GM19328 (cell line): Measurements from ENCODE around the gene ARFGAP3.

Experiments
- ATAC-seq: cut with Tn5 transposase; IDR thresholded peaks from one replicate; pipeline ENCODE4 v1.9.1; 2021; ENCODE audit warnings: mild to moderate bottlenecking, moderate library complexity; ENCODE audit not compliant: unreplicated experiment

ARFGAP3 gene

DNA sequence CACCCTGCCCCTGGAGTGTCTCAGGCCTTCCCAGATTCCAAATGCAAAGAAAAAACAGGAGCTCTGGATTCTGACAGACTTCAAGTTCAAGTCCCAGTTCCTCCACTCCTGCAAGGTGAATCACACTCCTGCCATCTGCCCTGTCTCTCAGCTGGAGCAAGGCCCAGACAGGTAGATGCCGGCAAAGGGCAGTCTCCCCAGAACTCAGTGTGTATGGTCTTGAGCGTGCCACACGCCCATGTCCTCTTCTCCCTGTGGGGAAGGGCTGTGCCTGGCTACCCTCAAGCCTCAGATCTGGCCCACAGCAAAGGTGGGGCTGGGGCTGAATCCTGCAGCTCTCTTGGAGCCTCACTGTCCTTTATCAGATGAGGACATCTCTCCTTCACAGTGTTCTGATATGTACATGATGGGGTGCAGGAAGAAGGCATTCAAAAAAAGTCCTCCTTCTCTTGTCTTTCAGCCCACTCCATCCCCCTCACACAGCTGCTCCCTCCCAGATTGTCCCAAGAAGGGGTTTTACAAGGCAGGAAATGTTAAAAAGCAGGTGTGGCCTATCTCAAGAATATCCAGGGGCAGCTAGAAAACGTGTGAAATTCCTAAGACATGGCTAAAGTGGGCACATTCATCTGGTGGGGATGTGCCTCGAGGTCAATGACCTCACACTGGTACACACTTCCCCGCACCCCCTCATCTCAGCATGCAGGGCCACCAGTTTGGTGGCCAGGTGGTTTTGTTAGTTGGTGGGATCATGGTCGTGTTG is 27.7 kb upstream of the ARFGAP3 start:
- ATAC-seq: no peak

DNA sequence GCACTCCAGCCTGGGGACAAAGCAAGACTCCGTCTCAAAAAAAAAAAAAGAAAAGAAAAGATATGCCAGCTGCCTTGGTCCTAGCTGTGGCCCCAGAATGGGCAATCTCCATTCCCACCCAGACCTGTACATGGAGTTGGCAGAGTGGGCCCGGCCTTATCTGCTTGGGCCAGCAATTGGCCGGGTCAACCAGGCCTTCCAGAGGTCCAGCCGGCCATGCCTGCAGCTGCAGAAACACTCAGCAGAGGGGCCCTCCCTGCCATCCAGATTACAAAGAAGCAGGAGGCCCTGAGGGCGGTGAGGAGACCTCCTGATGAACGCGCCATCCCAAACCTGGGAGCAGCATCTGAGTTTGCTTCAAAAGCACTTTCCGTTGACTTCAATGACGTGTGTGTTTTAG is 26.9 kb upstream of the ARFGAP3 start:
- no peak for ATAC-seq

DNA sequence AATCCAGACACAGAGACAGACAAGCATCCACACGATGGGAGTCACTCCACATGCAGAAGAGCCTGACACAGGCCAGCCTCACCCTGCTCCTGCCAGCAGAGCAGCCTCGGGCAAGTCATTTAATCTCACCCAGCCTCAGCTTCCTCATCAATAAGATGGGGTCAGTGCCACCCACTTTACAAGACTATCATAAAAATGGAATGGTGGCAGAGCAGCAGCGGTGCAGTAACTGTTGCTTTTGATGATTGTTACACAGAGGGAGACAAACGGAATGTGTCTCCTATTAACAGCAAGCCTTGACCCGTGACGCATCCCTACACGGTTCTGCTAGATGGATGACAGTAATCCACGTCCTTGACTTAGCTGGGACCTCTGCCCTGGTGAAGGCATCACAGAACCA is 26.0 kb upstream of the ARFGAP3 start:
- ATAC-seq: no peak

DNA sequence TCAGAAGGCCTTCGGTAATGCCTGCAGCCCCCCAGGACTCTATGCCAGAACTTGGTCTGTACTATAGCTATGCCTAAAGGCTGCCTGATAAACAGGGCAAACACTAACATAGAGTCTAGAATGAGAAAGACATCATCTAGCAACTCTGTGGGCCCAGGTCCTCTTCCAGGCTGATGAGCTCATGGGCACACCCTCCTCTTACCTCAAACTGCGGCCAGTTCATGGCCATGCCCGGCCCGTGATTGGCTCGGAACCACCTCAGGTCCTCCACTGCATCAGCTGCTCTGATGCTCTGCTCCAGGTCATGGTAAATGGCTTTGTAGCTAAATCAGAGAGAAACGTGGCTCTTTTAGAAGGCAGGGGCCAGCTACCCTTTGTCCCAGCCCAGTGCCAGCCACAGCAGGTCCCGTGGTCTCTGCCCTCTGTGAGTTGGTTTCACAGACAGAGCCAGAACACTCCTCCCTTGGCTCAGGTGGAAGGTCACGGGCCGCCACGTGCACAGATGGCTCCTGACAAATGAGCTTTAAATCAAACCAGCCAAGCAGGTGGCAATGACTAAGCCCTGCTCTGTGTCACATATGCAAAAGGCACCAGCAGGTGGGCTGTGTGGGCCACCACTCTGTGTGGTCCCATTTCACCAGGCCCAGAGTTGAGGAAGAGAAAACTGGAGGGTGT is 25.0 kb upstream of the ARFGAP3 start:
- ATAC-seq: no peak

DNA sequence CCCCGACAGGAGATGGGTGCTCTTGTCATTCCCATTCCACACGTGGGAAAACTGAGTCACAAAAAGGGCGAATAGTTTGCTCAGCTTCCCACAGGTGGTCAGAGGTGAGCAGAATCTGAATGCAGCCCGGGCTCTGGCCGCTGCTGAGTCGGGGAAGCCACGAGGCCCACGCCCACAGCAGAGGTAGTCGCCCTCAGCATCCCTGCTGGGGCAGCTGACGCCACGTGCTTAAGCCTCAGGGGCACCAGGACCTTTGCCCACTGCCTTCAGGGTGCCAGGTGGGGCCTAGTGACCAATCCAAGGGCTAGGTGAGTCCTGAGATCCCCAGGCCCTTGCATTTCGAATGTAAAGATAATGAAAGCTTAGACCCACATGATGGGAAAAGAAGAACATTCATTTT is 24.2 kb upstream of the ARFGAP3 start:
- no peak for ATAC-seq

DNA sequence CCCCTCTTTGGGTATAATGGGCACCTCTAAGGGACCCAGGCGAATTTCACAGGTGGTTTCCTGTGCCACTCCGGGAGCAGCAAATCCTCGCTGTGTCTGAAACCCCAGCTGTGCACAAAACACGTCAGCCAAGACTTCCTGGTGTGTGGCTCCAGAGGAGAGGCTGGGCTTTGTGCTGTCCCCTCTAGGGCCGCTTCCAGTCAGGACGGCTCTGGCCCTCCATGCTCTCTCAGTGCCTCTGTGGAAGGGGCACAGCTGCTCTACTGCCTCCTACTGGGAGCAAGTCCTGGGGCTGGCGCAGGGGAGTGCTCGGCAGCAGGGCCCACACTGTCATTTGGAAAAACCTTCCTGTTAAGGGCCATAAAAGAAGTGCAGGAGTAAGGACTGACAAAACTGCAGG is 23.7 kb upstream of the ARFGAP3 start:
- no peak for ATAC-seq

DNA sequence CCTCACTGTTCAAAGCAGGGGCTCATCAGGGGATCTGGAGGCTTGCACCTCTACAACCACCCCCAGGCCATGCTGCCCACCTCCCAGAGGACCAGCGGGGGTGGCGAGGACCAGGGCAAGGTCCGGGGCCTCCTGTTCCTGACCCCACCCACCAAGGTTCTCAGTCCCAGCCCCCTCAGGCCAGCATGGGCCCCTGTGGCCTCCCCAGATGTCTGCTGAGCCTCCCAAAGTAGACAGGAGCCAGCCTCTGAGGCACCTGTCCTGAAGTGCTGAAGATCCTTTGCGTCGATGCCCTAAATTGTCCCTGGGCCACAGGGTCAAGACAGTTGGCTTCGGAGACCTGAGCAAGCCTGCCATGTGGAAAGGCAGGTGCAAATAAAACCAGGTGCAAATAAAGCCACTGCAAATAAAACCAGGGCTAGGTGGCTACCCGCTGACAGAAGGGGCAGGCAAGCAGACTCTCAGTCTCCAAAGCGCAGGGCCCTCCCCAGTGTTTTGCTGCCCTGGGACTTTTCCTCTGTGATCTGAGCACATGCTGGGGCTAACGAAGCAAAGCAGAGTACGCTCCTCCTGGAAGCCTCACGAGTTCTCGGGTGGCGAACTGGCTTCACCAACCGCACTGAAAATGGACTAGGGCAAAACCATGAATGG is 22.4 kb upstream of the ARFGAP3 start:
- ATAC-seq: no peak

DNA sequence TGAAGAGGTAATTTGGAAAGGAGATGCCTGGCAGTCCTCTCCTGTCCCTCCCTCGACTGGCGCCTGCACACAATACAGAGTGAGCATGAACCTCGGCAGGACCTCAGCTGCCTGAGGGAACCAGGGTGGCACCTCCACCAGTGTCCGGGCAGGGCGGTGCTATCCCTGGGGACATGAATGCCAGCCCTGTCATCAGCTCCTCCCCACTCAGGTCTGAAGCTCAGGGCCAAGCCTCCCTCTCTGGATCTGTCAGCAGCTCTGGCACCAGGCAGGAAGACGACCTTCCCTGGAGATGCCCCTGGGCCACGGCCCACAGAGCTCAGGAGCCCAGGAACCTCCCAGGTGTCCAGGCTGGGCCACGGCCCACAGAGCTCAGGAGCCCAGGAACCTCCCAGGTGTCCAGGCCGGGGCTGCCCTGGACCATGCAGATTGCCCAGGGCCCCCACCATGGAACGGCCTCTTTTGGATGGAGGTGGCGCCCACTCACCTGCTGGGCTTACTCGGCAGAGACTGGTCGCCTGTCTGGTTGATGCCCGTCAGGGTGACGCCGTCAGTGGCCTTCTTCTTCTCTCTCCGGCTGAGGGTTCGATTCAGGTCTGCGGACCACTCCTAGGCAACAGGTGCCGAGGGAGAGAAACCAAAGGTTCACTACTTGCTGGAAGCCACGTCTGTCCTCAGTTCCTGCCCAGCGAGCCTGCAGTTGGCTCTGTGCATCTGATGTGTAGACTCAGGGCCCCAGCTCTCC is 21.7 kb upstream of the ARFGAP3 start:
- ATAC-seq: no peak

DNA sequence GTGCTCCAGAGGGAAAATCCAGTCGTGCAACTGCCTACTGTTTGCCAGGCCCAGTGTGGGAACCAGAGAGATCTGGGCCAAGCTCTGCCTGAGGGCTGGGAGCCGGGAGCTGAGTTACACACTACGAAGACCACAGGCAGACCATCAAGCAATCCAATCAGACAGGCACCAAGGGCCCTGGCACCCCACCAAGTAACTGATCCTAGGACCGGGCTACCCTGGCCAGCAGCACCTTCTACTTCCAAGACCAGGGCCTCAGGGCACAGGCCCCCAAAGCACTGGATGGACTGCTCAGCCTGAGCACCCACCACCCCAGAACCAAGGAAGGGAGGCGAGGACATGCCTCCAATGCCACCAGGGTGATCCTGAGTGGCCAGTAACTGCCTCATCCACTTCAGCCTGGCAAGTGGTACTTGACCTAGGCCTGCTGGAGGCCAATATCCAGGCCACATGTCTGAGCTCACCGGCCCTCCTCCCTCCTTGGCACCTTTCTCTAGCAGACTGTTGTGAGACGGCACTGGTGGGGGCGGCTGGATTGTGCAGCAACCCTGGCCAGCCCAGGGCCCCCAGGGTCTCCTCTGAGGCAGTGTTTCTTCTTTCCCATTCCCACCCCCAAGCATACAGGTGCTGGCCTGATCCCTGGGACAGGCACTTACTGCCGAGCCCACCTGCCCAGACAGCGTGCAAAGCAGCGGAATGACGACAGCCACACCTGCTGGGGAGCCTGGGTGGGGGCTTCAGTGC is 20.7 kb upstream of the ARFGAP3 start:
- no peak for ATAC-seq

DNA sequence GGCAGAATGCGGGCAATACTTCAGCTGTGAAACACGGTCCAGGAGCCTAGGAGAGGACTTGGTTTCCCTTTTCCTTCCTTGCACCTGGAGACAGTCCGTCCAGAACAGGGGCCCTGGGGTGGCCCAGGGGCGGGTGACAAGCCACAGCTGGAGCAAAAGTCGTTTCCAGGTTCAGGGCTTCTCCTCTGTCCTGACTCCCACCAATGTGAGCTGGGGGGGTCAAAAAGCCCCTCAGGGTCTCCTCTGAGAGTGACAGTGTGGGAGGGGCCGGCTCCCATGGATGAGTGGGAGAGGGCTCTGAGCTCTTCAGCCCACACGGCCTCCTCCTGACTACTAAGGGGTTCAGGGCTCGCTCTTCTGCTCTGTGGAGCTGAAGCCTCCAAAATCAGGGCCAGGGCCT is 20.1 kb upstream of the ARFGAP3 start:
- no peak for ATAC-seq

DNA sequence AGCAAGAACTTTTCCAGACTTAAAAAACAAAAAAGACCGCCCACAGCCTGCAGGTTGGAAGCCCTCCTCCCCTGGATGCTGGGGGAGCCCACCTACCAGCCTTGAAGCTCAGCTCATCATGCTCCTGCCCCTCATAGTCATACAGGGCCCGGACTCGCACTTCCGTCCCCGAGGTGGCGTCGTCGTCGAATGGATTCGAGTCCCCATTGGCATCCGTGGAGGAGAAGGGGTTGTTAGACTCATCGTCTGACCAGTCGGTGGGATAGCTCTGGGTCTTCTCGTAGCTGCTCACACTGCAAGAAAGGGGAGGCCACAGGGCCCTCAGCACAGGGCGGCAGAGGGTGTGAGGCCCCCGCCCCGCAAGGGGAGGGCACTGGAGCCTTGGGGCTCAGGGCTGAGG is 19.0 kb upstream of the ARFGAP3 start:
- no peak for ATAC-seq

DNA sequence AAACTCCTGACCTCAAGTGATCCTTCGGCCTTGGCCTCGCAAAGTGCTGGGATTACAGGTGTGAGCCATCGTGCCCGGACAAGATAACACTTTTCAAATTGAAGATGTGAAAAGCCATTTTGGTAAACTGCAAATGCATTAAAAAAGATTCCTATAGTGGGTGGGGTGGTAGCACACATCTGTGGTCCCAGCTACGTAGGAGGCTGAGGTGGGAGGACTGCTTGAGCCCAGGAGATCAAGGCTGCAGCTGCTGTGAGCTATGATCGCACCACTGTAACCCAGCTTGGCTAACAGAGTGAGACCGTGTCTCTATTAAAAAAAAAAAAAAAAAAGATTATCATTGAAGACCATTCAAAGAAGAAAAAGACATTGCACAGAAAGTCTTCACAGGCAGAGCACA is 16.9 kb upstream of the ARFGAP3 start:
- no peak for ATAC-seq

DNA sequence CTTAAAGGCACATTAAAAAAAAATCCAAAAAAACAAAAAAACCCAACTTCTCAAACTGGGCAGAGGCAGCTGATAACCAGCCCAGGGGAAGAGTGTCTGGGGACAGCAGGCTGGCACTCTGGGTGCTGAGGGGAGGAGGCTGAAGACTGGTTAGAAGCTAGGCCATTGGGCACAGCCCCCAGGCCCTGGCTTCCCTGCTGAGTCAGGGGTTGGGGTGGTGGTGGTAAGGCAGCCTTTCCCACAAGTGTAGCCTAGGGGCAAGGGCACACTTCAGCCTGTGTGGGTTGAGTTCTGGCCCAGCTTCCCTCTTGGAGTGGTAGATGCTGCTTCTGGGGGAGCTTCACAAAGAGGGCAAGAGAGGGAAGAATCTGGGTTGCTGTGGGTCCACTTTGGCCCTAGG is 16.3 kb upstream of the ARFGAP3 start:
- ATAC-seq: no peak

DNA sequence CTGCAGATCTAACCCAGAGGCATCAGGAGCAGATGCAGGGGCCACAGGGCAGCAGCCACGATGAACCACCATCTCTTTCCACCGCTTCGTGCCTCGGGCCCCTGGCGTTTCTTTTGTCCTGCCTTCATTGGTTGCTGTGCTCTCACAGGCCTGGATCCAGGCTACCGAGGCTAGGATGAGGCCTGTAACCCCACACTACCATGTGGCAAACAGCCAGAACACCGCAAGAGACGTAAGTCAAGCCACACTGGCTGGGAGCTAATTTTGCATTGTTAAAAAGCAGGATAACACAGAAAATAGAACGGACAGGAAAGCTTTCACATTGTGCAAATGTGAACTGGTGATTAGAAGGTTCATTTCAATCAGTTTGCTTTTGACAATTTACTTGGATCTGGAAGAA is 15.7 kb upstream of the ARFGAP3 start:
- ATAC-seq: no peak

DNA sequence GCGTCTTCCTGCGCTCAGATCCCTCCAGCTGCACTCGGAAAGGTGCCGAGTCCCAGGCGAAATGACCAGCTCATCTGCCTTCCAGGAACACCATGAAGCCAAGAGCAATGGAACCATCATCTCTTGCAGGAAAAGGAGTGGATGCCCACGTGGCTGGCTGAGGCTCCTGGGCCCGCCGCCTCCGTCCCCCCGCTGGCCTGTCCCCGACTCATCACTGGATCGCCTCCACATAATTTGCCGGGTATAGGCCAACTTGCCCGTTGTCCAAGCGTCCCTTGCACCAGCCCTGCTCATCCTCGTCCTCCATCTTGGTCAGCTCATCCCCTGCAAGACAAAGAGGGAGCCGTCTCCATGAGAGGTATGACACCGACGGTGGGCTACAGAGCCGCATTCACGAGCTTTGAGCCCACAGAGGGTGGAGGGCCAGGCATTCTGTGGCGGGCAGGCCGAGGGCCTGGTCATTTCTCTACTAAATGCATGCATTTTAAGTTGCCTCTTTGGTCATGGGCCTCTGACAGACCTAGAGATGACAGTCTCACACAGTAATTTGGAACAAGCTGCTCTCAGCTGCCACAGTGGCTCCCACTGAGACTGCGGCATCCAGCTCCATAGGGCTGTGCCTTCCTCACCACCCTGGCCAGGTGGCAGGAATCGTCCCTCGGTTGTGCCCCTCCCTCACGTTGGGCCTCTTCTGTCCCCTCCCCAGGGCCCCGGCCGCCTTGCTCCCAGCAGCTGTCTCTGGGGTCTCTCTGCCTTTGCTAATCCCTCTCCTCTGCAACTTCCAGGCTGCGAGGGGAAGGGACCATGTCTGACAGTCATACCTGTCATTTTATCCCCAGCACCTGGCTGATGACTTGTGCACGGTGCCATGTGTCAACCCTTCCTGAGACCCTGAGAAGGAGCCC is 14.3 kb upstream of the ARFGAP3 start:
- no peak for ATAC-seq

DNA sequence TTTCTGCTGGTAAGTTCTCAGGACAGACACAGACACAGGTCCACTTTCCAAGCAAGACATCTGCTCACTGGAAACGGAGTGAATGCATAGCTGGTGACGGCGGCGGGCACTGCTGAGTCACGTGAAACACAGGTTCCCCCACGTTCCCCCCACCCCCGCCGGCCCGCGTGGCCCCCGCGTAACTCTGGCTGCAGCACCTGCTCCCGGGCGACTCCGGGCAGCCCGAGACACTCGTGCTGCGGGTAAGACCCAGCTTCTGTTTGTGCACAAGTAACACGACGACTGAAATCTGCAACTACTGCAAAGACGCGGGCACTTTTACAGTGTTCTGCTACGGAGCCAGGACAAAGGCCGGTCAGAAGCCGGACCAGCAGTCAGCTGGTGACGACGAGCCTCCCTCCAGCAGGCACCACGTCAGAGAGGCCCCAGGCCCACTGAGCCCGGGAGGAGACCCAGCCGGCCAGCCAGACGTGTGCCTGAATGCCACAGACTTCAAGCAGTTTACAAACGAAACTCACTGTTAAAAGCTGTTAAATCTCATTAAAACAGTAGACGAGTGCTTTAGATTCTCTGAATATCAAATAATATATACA is 12.9 kb upstream of the ARFGAP3 start:
- ATAC-seq: no peak

DNA sequence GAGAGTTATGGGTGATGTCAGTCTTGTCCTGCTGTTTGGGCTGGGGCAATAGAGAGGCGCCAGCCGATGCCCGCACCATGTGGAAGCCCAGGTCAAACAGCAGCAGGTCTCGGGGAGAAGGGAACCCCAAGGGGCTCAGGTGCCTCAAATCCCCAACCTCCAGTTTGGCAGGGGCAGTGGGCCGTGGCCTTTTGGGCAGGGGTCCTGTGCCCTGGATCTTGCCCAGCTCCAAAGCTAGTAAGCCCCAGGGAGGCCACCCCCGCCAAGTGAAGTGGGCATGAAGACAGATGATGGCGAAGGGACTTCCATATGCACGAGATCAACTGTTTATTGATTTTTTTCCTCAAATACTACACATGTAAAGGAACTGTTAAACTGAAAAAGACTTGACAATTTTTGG is 12.4 kb upstream of the ARFGAP3 start:
- ATAC-seq: no peak

DNA sequence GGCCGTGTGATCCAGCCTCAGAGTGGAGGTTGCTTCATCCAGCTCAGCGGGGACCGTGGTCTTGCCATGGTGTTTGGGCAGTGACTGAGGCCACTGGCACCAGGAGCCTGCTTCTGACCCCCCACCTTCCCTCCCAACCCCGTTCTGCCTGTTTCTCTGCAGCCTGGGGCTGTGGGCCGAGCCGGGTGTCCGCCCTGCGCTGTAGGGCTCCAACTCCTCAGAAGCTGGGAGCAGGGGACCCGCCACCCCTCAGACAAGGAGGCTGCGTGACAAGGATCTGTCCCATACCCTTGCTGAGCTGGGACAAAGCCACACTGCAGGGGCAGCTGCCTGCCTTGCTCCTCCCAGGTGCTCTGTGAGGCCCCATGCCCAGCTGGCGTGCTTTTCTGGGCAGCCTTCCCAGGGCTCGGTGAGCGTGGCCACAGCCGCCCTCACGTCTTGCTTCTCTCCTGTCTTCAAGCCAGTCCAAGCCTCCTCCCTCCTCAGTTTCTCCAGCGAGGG is 11.7 kb upstream of the ARFGAP3 start:
- ATAC-seq: no peak

DNA sequence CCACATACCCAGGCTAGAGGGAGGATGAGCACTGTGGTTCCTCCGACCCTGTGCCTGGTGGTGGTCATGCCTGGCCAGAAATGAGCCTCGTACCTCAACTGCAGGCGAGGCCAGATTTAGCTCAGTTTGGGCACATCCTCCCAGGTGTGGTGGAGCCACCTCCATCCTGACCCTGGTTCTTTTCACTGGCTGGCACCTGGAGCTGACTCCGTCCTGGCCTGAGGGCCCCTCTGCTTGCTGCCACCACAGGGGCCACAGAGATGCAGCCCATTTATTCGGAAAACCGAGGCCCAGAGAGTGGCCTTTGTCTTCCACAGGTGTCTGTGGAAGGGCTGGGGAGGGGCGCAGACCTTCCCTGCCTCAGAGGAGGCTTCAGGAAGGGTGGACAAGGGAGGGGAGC is 9.0 kb upstream of the ARFGAP3 start:
- no peak for ATAC-seq
